T-helper 2 cell treated with Interferon-gamma antibody and Interleukin-4, amounts not matched to agents 100 ng/mL and 5 ng/mL, for 36 hours (primary cell): ENCODE results near the gene HOXD13. TPM values are rescaled to one million over a fixed set of nuclear protein-coding genes. Genes with fewer than 3 reads are reported as not detected.

Experiments used
- intact Hi-C: fragments of 100-400 bp; cut with micrococcal nuclease; formaldehyde crosslinking; loops from one replicate; pipeline ENCODE4 v1.15.1; 2023
- total RNA-seq: library from RNA; stranded (reverse); gene quantifications from 2 replicates; pipeline ENCODE4 v1.2.3, GENCODE V29; 2022

Gene HOXD13
- total RNA-seq, result not detected in 2 replicates

DNA sequence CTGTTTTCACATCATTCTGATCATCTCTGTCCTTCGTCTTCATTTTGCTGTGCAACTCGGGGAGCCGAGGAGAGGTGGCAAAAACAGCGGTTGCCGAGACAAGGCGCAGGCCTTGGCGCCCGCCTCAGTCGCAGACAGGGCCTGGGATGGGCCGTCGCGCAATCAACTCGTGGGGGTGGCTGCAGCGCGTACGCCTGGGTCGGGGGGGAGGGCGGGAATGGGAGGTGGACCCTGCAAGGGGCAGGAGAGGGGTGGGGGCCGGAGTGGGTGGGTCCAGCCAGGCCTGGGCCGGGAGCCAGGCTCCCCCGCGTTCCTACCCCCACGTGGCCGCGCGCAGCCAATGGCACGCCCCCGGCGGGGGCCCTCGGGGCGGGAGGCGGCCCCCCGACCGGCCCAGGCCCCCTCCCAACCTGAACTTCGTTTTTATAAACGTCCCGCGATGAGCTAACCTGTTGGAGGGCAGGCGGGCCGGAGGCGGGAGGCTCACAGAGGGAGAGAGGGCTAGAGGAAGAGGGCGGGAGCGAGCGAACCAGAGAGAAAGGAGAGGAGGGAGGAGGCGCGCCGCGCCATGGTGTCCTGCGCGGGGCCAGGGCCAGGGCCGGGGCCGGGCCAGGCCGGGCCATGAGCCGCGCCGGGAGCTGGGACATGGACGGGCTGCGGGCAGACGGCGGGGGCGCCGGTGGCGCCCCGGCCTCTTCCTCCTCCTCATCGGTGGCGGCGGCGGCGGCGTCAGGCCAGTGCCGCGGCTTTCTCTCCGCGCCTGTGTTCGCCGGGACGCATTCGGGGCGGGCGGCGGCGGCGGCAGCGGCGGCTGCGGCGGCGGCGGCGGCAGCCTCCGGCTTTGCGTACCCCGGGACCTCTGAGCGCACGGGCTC, at the start of gene HOXD13:
HOXD13 (plus strand) TSS at position 452 of the 875 bp plus-strand sequence; CDS start at position 622, 170 bp downstream.
- intact Hi-C loops, result no loop called here

DNA sequence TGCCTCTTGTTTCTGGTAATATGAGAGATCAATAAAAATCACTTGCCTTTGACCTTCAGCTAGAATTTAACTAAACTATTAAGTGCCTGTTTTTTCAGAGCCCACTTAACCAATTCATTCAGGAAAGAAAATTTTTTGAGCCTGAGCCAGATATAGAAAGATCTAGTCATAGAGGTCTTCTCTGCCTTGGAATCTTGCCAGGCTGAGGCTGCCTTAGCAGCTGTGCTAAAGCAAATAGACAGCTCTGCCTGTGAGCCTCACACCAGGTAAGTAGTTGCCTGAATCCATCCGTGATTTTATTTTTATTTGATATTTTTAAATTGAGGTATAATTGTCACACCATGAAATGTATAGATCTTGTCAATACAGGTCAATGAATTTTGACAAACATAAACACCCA, 36.1 kb upstream of the HOXD13 start:
- intact Hi-C loops, result no loop called here

DNA sequence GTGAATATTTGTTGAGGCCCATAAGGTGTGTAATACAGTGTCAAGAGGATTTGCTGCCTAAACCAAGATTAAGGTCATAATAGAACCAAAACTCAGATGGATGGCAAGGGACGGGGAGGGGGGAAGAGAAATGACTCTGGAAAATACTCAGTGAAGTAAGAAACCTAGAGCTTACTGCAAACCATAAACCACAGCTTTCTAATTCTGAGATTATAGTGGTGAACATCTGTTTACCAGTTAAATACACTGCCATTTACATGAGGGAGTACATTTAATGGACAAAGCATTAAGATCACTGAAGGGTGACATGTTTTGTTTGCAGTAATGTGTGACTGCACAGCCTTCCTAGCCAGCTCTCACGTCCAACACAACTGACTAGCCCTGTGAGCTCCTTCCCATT, 28.6 kb upstream of the HOXD13 start:
- intact Hi-C loops, result no loop called here

GRCh38 chr2:176066645-176067588, 25.6 kb upstream of the HOXD13 start:
- intact Hi-C loops, result no loop called here

GRCh38 chr2:176067589-176068418, 24.7 kb upstream of the HOXD13 start:
- intact Hi-C loops, result no loop called here

- intact Hi-C loops, result no loop called here
Measured at GRCh38 chr2:176068419-176068832, 24.1 kb upstream of the HOXD13 start.

DNA sequence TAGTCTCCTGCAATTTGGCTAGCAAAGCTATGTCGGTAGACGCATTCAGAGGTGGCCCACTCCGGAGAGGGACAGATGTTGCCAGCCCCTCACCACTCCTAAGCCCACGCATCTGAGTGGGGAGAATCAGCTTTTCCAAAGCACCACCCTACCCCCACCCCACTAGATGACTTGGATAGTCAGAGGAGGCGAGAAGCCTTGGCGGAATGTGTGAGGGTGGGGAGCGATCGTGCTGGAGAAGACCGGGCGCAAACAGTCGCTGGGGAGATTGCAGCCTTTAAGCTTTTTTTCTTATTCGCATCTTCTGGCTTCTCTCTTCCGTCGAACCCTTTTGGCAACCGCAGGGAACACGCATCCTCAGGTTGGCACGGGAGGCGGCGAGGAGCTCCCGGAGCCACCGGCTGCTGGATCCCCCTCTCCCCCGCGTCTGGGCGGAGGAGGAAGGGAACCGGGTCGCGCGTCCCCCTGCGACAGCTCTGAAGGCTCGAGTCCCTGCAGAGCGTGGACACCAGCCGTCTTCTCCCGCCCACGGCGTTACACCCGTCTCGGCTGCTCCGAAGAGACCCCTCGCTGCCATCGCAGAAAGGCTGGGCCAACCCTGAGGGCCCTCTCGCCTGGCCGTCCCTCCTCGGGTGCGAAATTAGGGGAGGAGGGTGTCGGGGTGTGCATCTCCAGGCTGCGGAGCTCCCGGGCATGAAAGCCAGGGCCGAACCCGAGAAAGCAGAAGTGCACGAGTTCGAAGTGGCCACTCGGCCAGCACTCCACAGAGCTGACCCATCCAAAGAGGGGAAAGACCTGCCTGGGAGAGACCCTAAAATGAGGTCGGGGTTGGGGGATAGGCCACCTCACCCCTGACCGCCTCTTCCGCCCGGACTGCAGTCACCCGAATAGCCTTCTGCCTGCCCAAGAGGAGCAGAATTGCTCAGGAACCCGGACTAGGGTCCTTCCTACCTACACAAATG, 20.9 kb upstream of the HOXD13 start:
- intact Hi-C loops, result no loop called here

- intact Hi-C loops, result no loop called here
Measured at GRCh38 chr2:176072292-176072669, 20.2 kb upstream of the HOXD13 start.

DNA sequence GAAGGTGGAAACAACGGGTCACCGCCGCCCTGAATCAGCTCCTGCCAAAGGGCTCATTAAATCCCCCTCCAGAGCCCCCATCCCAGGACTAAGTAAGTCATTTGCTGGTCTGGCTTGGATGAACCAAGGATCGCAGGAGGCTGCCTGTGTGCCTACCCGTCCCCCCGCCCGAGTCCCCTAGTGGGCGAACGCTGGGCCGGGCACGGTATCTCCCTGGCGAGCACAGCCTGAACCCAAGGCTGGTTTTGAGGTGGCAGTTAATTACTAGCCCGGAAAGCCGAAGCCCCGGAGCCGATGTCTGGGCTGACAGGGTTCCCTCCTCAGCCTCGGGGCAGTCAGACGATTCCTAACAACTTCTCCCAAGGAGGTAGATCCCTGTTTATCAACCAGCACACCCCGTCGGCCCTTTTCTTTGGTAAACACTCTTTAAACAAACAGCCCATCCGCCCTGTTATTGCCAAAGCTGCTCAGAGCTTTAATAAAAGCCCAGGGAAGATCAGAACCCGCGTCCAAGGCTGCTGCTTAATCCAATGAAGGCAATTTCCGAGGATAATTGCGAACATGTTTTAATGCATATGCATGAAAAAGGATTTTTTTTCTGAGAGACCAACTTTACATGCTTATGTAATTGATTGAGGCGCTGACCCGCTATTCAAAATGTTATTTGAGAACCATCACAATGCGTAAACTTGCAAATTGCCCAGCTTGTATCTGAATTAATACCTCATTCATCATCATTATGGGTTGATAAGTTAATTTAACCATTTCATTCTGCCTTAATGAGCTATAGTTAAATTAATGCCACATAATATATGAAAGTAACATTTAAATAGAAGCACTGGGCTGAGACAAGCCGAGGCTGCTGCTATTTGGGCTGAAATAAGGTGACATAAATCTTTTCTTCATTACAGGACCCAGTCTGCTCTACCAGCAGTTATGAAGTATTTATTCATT, 19.3 kb upstream of the HOXD13 start:
- intact Hi-C loops, result no loop called here

DNA sequence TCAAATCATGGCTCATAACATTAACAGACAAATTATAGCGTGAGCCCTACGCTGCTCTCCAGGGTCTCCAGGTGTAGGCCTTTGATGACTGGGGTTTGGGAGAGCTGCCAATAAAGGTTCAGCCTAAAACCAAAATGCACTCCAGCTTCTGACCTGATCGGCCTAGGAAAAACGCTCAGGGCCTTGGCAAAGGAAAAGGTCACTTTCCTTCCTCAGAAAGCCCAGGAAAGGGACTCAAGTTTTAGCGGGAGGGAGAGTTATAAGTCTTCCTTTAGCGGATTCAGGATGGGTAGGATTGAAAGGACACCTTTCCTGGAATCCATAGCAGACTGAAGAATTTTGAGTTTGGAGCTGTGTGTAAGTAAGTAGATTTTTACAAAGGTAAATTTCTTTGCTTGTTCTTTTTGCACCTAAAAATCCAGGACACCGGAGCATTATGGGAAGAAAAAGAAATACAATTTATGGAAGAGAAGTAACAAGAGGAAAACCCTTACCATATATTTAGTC, 17.5 kb upstream of the HOXD13 start:
- intact Hi-C loops, result loop anchor here (5.0 kb wide), 1 partner anchor 37 kb away; no protein-coding TSS in a partner anchor

DNA sequence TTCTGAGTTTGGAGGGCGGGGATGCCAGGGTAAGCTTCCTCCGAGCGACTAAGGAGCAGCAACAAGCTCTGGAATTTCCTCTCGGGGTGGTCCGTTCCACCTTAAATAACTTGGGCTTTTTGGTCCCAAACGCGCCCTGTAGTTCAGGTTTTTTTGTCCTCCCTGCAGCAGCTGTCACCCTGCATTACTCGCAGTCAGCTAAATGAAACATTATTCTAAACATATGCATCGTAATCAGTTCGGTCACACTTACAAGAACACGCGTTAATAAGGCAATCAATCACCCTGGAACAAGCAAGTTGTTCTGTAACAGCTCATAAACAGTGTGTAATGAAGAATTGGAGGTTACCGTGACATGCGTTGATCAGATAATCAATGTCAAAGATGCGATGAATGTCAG, 17.0 kb upstream of the HOXD13 start:
- intact Hi-C loops, result loop anchor here (5.0 kb wide), 1 partner anchor 37 kb away; no protein-coding TSS in a partner anchor

DNA sequence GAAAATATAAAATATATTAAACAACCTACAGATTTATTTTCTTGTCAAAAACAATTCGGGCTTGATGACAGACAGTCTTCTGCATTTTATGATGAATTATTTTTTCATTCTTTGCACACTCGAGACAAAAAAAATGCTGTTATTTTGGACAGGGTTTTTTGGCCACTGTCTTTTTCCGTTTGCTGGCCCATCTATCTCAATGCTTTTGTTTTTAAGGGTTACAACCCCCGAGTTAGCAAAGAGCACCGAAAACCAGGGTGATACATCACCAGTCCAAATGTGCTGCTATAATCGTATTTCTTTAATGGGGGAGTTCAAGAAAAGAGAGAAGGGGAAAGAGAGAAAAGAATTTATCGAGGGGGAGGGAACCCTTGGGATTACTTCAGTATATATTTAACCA, 16.5 kb upstream of the HOXD13 start:
- intact Hi-C loops, result loop anchor here (5.0 kb wide), 1 partner anchor 36 kb away; no protein-coding TSS in a partner anchor

DNA sequence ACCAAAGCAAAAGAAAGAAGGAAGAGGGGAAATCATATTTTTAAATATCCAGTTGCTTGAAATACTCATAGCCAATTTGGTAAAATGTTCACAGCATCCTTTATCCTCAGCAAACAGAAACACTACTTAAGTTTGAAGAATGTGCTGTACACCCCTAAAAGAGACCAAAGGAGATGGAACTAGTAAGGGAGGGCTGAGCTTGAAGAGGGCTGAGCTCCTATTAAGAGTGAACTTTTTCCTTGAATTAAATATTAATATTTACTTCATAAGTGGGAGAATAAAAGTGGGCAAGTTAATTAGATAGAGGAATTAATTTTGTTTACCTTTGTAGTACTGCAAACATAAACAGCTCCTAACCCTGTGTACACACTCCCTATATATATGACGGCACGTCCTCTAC, 15.7 kb upstream of the HOXD13 start:
- intact Hi-C loops, result loop anchor here (5.0 kb wide), 1 partner anchor 36 kb away; no protein-coding TSS in a partner anchor

- intact Hi-C loops, result loop anchor here (5.0 kb wide), 1 partner anchor 34 kb away; no protein-coding TSS in a partner anchor
Measured at GRCh38 chr2:176078541-176079284, 13.8 kb upstream of the HOXD13 start.

DNA sequence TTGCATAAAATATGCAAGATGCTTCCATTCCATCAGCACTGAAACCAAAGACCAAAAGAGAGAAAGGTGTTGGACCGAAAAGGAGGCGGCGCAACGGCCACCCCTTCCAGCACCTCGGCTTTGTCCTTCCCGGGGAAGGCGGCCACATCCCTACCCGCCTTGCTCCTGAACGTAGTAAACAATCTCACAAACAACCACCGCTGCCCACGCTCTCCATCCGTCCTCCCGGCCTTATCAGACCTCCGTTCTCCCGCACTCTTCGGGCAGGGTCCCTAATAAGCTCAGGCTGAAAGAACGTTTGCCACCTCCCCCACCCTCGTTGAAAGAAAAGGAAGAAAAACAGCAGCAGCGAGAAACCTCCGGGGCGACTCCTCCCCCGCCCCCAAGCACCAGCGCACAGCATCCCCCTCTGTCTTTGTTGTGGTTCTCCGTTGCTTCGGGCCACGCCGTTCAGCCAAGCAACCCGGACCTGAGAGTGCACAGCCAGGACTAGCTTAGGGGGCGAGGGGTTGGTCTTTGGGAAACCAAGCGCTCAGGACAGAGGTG, 13.2 kb upstream of the HOXD13 start:
- intact Hi-C loops, result loop anchor here (5.0 kb wide), 1 partner anchor 33 kb away; no protein-coding TSS in a partner anchor

- intact Hi-C loops, result loop anchor here (2.0 to 5.0 kb wide), 3 partner anchors 32 to 1748 kb away; partner anchors contain the start of gene SP9
Measured at GRCh38 chr2:176079831-176080539, 12.5 kb upstream of the HOXD13 start.
